Mucosa of descending colon (tissue), 3 donors: ENCODE data around the gene PSME1. TPM values are rescaled to one million over a fixed set of nuclear protein-coding genes. Genes with fewer than 3 reads are reported as not detected.
"Not testable (repeated sequence)": the region's sequence is repeated elsewhere in the genome, so short reads cannot be mapped to it uniquely, and the experiment has no call there.

Source experiments
- ATAC-seq: fragments of 200-7000 bp; cut with Tn5 transposase; one replicate; pipeline ENCODE4 v1.9.1; 2020; ENCODE audit warnings: mild to moderate bottlenecking, moderate library complexity
- DNase-seq, 3 donors: peaks; one replicate each; pipeline ENCODE4 v3.0.0-alpha.2; 2020
- H3K36me3 ChIP-seq: fragments of 200-600 bp; one replicate; pipeline ENCODE4 v1.8.0; 2021; ENCODE audit warnings: low read depth, mild to moderate bottlenecking
- H3K4me1 ChIP-seq: fragments of 200-600 bp; one replicate; pipeline ENCODE4 v1.8.0; 2021; ENCODE audit warnings: low read depth, mild to moderate bottlenecking
- H3K4me3 ChIP-seq: fragments of 200-600 bp; one replicate; pipeline ENCODE4 v1.8.0; 2021; ENCODE audit warnings: mild to moderate bottlenecking
- H3K9me3 ChIP-seq: fragments of 200-600 bp; one replicate; pipeline ENCODE4 v1.8.0; 2021; ENCODE audit warnings: mild to moderate bottlenecking
- CTCF ChIP-seq: fragments of 200-600 bp; IDR thresholded peaks from one replicate; pipeline ENCODE4 v1.8.0; 2022; ENCODE audit warnings: antibody characterized with exemption, mild to moderate bottlenecking
- intact Hi-C, 2 donors: fragments of 100-400 bp; cut with DNase I in 1 of 2; cut with micrococcal nuclease in 1 of 2; formaldehyde crosslinking; loops; one replicate each; pipeline versions ENCODE4 v1.11.0 to v1.11.1; 2022; cut with DNase I, micrococcal nuclease
- total RNA-seq, 3 donors: library from RNA; stranded (reverse); fragmentation: NEBNext Ultra II Directional in 2 of 3; extraction: Animal tissue kit (Norgen Biotek cat#: 25700) in 2 of 3; gene quantifications; one replicate each; pipeline versions ENCODE4 v1.2.1 to v1.2.4, GENCODE V29; 2021 to 2023
- donor health status: DM: no; HTN: no; CAD: no; lungs with moderate emphysema.
- donor health status: DM: no; HTN: no; CAD: no.
- donor health status: DM: no; HTN: yes; CAD: no.

The PSME1 gene
- total RNA-seq, 3 donors from 2014 or later: 188 to 279 (median 203) TPM

- ATAC-seq (no peak), DNase-seq (no peak)
- intact Hi-C loops: loop anchor here in 1 of 2 donors (10.0 kb wide), 1 partner anchor 46 kb away; the partner anchor contains the start of gene CARMIL3
- no peaks in the 10 kb centered on the region for H3K9me3 ChIP-seq
- H3K4me1 ChIP-seq: peaks cover 9% of the 10 kb centered on the region
- no peaks in the 10 kb centered on the region for H3K36me3 ChIP-seq
- H3K4me3 ChIP-seq: no peak overlapping the region
- TF ChIP-seq CTCF: no peak
Measured at GRCh38 chr14:24100197-24100981, 35.6 kb upstream of the PSME1 start.

GRCh38 chr14:24100982-24101494 lies 35.0 kb upstream of the PSME1 start:
- ATAC-seq (no peak), DNase-seq (no peak)
- Histone ChIP-seq H3K4me3 (no peak overlapping the region), H3K4me1 (peaks cover 3% of the 10 kb centered on the region), H3K36me3 (no peaks in the 10 kb centered on the region), H3K9me3 (no peaks in the 10 kb centered on the region)
- intact Hi-C loops: loop anchor here in 1 of 2 donors (10.0 kb wide), 1 partner anchor 46 kb away; the partner anchor contains the start of gene CARMIL3
- no peak for TF ChIP-seq CTCF

- H3K36me3 ChIP-seq: no peaks in the 10 kb centered on the region
- H3K4me3 ChIP-seq: no peak overlapping the region
- intact Hi-C loops: loop anchor here in 1 of 2 donors (10.0 kb wide), 1 partner anchor 48 kb away; the partner anchor contains the start of gene CARMIL3
Measured at GRCh38 chr14:24102357-24103048, 33.5 kb upstream of the PSME1 start.

GRCh38 chr14:24103451-24103850 lies 32.5 kb upstream of the PSME1 start:
- Histone ChIP-seq H3K4me1 (no peaks in the 10 kb centered on the region), H3K36me3 (no peaks in the 10 kb centered on the region), H3K9me3 (no peaks in the 10 kb centered on the region), H3K4me3 (no peak overlapping the region)
- ATAC-seq (no peak), DNase-seq (no peak)
- no peak for TF ChIP-seq CTCF
- intact Hi-C loops: loop anchor here in 1 of 2 donors (10.0 kb wide), 1 partner anchor 49 kb away; the partner anchor contains the start of gene CARMIL3

More at GRCh38 chr14:24102357-24103048, 33.5 kb upstream of the PSME1 start:
- H3K4me1 ChIP-seq: no peaks in the 10 kb centered on the region
- no peak for TF ChIP-seq CTCF
- ATAC-seq: no peak
- H3K9me3 ChIP-seq: no peaks in the 10 kb centered on the region
- no peak for DNase-seq

GRCh38 chr14:24105609-24106239 lies 30.3 kb upstream of the PSME1 start:
- H3K4me1 ChIP-seq, ATAC-seq, H3K4me3 ChIP-seq, DNase-seq, H3K36me3 ChIP-seq, H3K9me3 ChIP-seq: not testable (repeated sequence)
- intact Hi-C loops: loop anchor here in 1 of 2 donors (10.0 kb wide), 1 partner anchor 51 kb away; the partner anchor contains the start of gene CARMIL3
